GM18498 (cell line): ENCODE measurements around the gene MRPL34.

Experiments
- ATAC-seq: cut with Tn5 transposase; IDR thresholded peaks from one replicate; pipeline ENCODE4 v1.9.1; 2021; ENCODE audit warnings: mild to moderate bottlenecking, moderate library complexity; ENCODE audit not compliant: unreplicated experiment

Gene MRPL34

DNA sequence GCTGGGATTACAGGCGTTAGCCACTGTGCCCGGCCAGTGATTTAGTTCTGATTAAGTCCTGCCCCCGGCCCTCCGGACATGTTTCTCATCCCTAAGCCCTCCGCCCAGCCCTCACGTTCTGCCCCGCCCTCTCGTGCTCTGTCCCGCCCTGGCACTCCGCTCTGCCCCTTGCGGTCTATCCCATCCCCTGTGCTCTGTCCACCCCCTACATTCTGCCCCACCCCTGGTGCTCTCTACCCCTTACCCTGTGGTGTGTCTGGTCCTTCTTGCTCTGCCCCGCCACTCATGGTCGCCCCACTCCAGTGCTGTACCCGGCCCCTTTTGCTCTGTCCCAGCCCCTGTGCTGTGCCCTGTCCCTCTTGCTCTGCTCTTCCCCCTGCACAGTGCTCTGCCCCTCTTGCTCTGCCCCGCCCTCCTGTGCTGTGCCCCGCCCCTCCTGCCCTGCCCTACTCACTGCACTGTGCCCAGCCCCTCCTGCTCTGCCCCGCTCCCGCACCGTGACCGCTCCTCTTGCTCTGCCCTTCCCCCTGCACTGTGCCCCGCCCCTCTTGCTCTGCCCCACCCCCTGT, 34.7 kb downstream of the MRPL34 start:
- no peak for ATAC-seq

DNA sequence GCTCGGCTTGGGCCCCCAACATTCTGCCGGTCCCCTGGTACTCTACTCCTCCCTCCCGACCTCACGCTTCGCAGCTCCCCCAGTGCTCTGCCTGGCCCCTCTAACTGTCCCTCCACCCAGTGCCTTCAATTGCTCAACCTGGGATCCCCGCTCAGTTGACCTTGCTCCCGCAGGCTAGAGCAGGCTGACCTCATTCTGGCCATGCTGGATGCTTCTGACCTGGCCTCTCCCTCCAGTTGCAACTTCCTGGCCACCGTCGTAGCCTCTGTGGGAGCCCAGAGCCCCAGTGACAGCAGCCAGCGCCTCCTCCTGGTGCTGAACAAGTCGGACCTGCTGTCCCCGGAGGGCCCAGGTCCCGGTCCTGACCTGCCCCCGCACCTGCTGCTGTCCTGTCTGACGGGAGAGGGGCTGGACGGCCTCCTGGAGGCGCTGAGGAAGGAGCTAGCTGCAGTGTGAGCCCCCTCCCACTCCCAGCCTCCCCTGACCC, 35.2 kb downstream of the MRPL34 start:
- ATAC-seq, result no peak

DNA sequence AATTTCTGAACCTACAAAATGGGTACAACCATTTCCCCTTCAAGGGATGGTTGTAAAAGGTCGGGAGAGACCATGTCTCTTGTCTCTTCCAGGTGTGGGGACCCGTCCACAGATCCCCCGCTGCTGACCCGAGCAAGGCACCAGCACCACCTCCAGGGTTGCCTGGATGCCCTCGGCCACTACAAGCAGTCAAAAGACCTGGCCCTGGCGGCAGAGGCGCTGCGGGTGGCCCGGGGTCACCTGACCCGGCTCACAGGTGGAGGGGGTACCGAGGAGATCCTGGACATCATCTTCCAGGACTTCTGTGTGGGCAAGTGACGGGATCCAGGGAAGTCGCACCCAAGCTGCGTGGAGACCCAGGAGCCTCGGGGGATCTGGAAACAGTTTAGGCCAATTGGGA, 35.7 kb downstream of the MRPL34 start:
- ATAC-seq, result no peak

GRCh38 chr19:17341845-17342244, 36.2 kb downstream of the MRPL34 start:
- ATAC-seq, result no peak

DNA sequence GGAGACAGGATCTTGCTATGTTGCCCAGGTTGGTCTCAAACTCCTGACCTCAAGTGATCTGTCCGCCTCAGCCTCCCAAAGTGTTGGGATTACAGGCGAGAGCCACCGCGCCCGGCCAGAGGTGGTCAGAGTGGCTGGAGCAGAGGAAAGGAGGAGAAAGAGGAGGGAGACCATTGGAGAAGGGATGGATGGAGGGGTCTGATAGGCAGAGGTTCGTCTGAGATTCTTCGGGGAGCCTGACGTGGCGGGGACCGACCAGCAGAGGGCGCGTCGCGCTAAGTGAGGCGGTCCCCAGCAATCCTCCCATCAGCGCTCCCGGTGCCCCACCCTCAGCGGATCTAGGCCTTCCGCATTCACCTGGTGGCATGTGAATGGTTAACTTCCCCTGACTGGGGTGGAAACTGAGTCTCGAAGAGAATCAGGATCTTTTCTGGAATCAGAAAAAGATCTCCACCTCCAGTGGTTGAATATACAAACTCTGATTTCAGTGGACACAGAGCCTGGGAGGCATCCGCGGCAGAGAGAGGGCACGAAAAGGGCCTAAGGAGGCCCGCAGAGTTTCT, 40.5 kb downstream of the MRPL34 start:
- ATAC-seq, result no peak

- ATAC-seq, result no peak
These were observed 41.7 kb downstream of the MRPL34 start for GRCh38 chr19:17347361-17347760.

DNA sequence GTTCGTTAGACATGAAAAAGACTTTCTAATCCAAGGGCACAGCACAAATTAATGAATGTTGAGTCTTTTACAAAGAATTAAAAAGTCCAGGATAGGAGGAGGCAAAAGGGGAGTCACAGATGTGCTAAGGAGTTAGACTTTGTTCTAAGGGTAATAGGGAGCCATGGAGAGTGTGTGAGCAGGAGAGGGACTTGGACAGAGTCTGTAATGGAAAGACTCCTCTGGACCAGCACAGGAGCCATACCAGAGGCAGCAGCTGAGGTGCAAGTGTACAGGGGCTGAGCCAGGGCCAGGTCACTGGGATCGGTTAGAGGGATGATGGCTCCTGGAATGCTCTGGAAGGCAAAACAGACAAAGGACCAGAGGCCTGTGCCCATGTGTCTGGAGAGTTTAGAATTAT, 42.2 kb downstream of the MRPL34 start:
- ATAC-seq, result no peak

GRCh38 chr19:17348700-17349099, 43.0 kb downstream of the MRPL34 start:
- ATAC-seq, result no peak

- ATAC-seq, result no peak
These were observed 46.3 kb downstream of the MRPL34 start for GRCh38 chr19:17351815-17352435.

GRCh38 chr19:17352608-17353280, 47.1 kb downstream of the MRPL34 start:
- no peak for ATAC-seq

GRCh38 chr19:17353386-17353785, 47.7 kb downstream of the MRPL34 start:
- ATAC-seq, result no peak
